Suppressor macrophage treated with lipopolysaccharide for 4 hours (primary cell): ENCODE results near the gene SPTBN1.
A peak's percentile ranks its signal among the peaks of the same experiment; 100 is the strongest.

Experiments used
- DNase-seq: peaks from one replicate; pipeline ENCODE4 v3.0.0-alpha.2; 2020

The SPTBN1 gene

GRCh38 chr2:54455563-54456361, at the start of gene SPTBN1:
TSS of gene SPTBN1 (plus strand) at chr2:54456327. CDS start at chr2:54526419, 70,092 bp downstream.
- peak; percentile 6 for DNase-seq

- no peak for DNase-seq
Observed at GRCh38 chr2:54407693-54408092, 48.4 kb upstream of the SPTBN1 start.

- DNase-seq = no peak
Observed at GRCh38 chr2:54408288-54408687, 47.8 kb upstream of the SPTBN1 start.

GRCh38 chr2:54409752-54410151, 46.4 kb upstream of the SPTBN1 start:
- no peak for DNase-seq

- no peak for DNase-seq
Observed at GRCh38 chr2:54411801-54412354, 44.2 kb upstream of the SPTBN1 start.

GRCh38 chr2:54416166-54416813, 39.8 kb upstream of the SPTBN1 start:
- no peak for DNase-seq

- DNase-seq = no peak
Observed at GRCh38 chr2:54416938-54417337, 39.2 kb upstream of the SPTBN1 start.

GRCh38 chr2:54417577-54417976, 38.5 kb upstream of the SPTBN1 start:
- no peak for DNase-seq

- no peak for DNase-seq
Observed at GRCh38 chr2:54419388-54419787, 36.7 kb upstream of the SPTBN1 start.

GRCh38 chr2:54419855-54420523, 36.1 kb upstream of the SPTBN1 start:
- DNase-seq = no peak

GRCh38 chr2:54420524-54421172, 35.5 kb upstream of the SPTBN1 start:
- DNase-seq = no peak

GRCh38 chr2:54422072-54422581, 34.0 kb upstream of the SPTBN1 start:
- DNase-seq = no peak

- no peak for DNase-seq
Observed at GRCh38 chr2:54423213-54423612, 32.9 kb upstream of the SPTBN1 start.

- DNase-seq = no peak
Observed at GRCh38 chr2:54424555-54425163, 31.5 kb upstream of the SPTBN1 start.

GRCh38 chr2:54428108-54428831, 27.9 kb upstream of the SPTBN1 start:
- no peak for DNase-seq

GRCh38 chr2:54429054-54429453, 27.1 kb upstream of the SPTBN1 start:
- no peak for DNase-seq

- no peak for DNase-seq
Observed at GRCh38 chr2:54429811-54430551, 26.1 kb upstream of the SPTBN1 start.

- DNase-seq = no peak
Observed at GRCh38 chr2:54430649-54431048, 25.5 kb upstream of the SPTBN1 start.

GRCh38 chr2:54432251-54433015, 23.7 kb upstream of the SPTBN1 start:
- DNase-seq = no peak

- DNase-seq = no peak
Observed at GRCh38 chr2:54434229-54434628, 21.9 kb upstream of the SPTBN1 start.
